ENCODE data around the gene SLC5A6.

SLC5A6 gene

GRCh38 chr2:27237341-27237945 lies 25.4 kb upstream of the SLC5A6 start:
- no peak overlapping the region for H3K4me3 ChIP-seq (ENCODE audit: low read depth, low read length)

- H3K4me3 ChIP-seq (ENCODE audit: low read depth, low read length), result no peak overlapping the region
These were observed 24.6 kb upstream of the SLC5A6 start for GRCh38 chr2:27236626-27237025.

- no peak overlapping the region for H3K4me3 ChIP-seq (ENCODE audit: low read depth, low read length)
These were observed 24.1 kb upstream of the SLC5A6 start for GRCh38 chr2:27236136-27236535.

GRCh38 chr2:27233341-27233740 lies 21.3 kb upstream of the SLC5A6 start:
- H3K4me3 ChIP-seq (ENCODE audit: low read depth, low read length), result no peak overlapping the region

- H3K4me3 ChIP-seq (ENCODE audit: low read depth, low read length), result no peak overlapping the region
These were observed 19.9 kb upstream of the SLC5A6 start for GRCh38 chr2:27231921-27232320.

- no peak overlapping the region for H3K4me3 ChIP-seq (ENCODE audit: low read depth, low read length)
These were observed 15.4 kb upstream of the SLC5A6 start for GRCh38 chr2:27227501-27227900.

- H3K4me3 ChIP-seq (ENCODE audit: low read depth, low read length), result no peak overlapping the region
These were observed 13.5 kb upstream of the SLC5A6 start for GRCh38 chr2:27225526-27225925.

GRCh38 chr2:27223416-27223815 lies 11.3 kb upstream of the SLC5A6 start:
- H3K4me3 ChIP-seq (ENCODE audit: low read depth, low read length), result no peak overlapping the region

- no peak overlapping the region for H3K4me3 ChIP-seq (ENCODE audit: low read depth, low read length)
These were observed 10.3 kb upstream of the SLC5A6 start for GRCh38 chr2:27222407-27222806.

GRCh38 chr2:27221166-27221565 lies 9.1 kb upstream of the SLC5A6 start:
- no peak overlapping the region for H3K4me3 ChIP-seq (ENCODE audit: low read depth, low read length)

- no peak overlapping the region for H3K4me3 ChIP-seq (ENCODE audit: low read depth, low read length)
These were observed 8.0 kb upstream of the SLC5A6 start for GRCh38 chr2:27220091-27220490.

GRCh38 chr2:27219091-27219490 lies 7.0 kb upstream of the SLC5A6 start:
- no peak overlapping the region for H3K4me3 ChIP-seq (ENCODE audit: low read depth, low read length)

- H3K4me3 ChIP-seq (ENCODE audit: low read depth, low read length), result no peak overlapping the region
These were observed 6.5 kb upstream of the SLC5A6 start for GRCh38 chr2:27218614-27219013.

- peak within 1 kb of the TSS; percentile 89 for H3K4me3 ChIP-seq (ENCODE audit: low read depth, low read length)
These were observed 5.4 kb upstream of the SLC5A6 start, which contains the start of gene CAD for GRCh38 chr2:27217173-27218121. CAD (plus strand) TSS chr2:27217369; CDS start chr2:27217552, 183 bp downstream.

- H3K4me3 ChIP-seq (ENCODE audit: low read depth, low read length), result no peak overlapping the region
These were observed 4.5 kb upstream of the SLC5A6 start for GRCh38 chr2:27216416-27217137.

- H3K4me3 ChIP-seq (ENCODE audit: low read depth, low read length), result no peak overlapping the region
These were observed 2.9 kb upstream of the SLC5A6 start for GRCh38 chr2:27214941-27215340.

- H3K4me3 ChIP-seq (ENCODE audit: low read depth, low read length), result peak overlapping the region; percentile 97
These were observed 781 bp upstream of the SLC5A6 start for GRCh38 chr2:27212626-27213471.

GRCh38 chr2:27211241-27211942 lies 676 bp downstream of the SLC5A6 start:
- H3K4me3 ChIP-seq (ENCODE audit: low read depth, low read length), result peak overlapping the region; percentile 90

- no peak overlapping the region for H3K4me3 ChIP-seq (ENCODE audit: low read depth, low read length)
These were observed 2.3 kb downstream of the SLC5A6 start for GRCh38 chr2:27209621-27210401.
